SK-N-SH (cell line): Measurements from ENCODE around the gene DUSP15. TPM values are rescaled to one million over a fixed set of nuclear protein-coding genes. Genes with fewer than 3 reads are reported as not detected.

Source experiments
- CTCF ChIA-PET: fragments of 300-600, 350-600 bp; formaldehyde crosslinking; extraction: SDS; loops from one replicate; lab custom pipeline; 2021; lab: Yijun Ruan, JAX
- POLR2A ChIA-PET: fragments of 350-600 bp; sonication (Branson Sonifier 250); formaldehyde crosslinking; extraction: SDS; loops from one replicate; lab custom pipeline; 2020; ENCODE audit warnings: antibody characterized with exemption, inconsistent platforms; lab: Yijun Ruan, JAX
- DNase-seq: peaks from one replicate; pipeline ENCODE4 v3.0.0; 2012
- H2AFZ ChIP-seq: fragments of 200-600 bp; sonication (generic); 2 replicates; pipeline ENCODE4 v1.8.1; 2016; ENCODE audit warnings: antibody characterized with exemption, mild to moderate bottlenecking, low read depth
- H3F3A ChIP-seq: fragments of 200-600 bp; sonication (generic); replicated peaks from 2 replicates; pipeline ENCODE3; 2016; ENCODE audit warnings: antibody characterized with exemption, mild to moderate bottlenecking; ENCODE audit not compliant: insufficient read depth
- H3K27ac ChIP-seq, 2 experiments: fragments of 200-500 bp in 1 of 2; fragments of 200-600 bp in 1 of 2; sonication (Bioruptor generic) in 1 of 2; sonication (generic), shearing (Covaris generic) in 1 of 2; 2 replicates each; pipeline versions ENCODE4 v1.5.1 to v1.6.1; 2014 to 2016; ENCODE audit warnings: low read depth in 2 of 2, inconsistent platforms in 1 of 2, low read length in 1 of 2, mild to moderate bottlenecking in 1 of 2, mixed read lengths in 1 of 2
- H3K27me3 ChIP-seq: fragments of 200-600 bp; sonication (generic), shearing (Covaris generic); 2 replicates; pipeline ENCODE4 v1.6.1; 2016; ENCODE audit warnings: mixed run types; ENCODE audit not compliant: insufficient read depth
- H3K36me3 ChIP-seq, 2 experiments: fragments of 200-500 bp in 1 of 2; fragments of 200-600 bp in 1 of 2; sonication (Bioruptor generic) in 1 of 2; sonication (generic) in 1 of 2; replicated peaks in 1 of 2; 2 replicates each; pipeline versions ENCODE3 to v1.5.1; 2014 to 2016; ENCODE audit warnings: low read length in 1 of 2, mild to moderate bottlenecking in 1 of 2; ENCODE audit not compliant: insufficient read depth in 2 of 2, control insufficient read depth in 1 of 2
- H3K4me1 ChIP-seq, 2 experiments: fragments of 200-500 bp in 1 of 2; fragments of 200-600 bp in 1 of 2; sonication (Bioruptor generic) in 1 of 2; sonication (generic), shearing (Covaris generic) in 1 of 2; 2 replicates each; pipeline versions ENCODE4 v1.5.1 to v1.6.1; 2014 to 2016; ENCODE audit warnings: low read depth in 1 of 2, low read length in 1 of 2, mixed run types in 1 of 2; ENCODE audit not compliant: insufficient read depth in 2 of 2, control insufficient read depth in 1 of 2
- H3K4me2 ChIP-seq: fragments of 200-600 bp; sonication (generic), shearing (Covaris generic); 2 replicates; pipeline ENCODE4 v1.6.1; 2017; ENCODE audit warnings: mixed run types
- H3K4me3 ChIP-seq, 2 experiments: fragments of 200-500 bp in 1 of 2; fragments of 200-600 bp in 1 of 2; sonication (Bioruptor generic) in 1 of 2; sonication (generic), shearing (Covaris generic) in 1 of 2; 2 replicates each; pipeline versions ENCODE4 v1.5.1 to v1.8.1; 2014 to 2016; ENCODE audit warnings: low read depth in 2 of 2, inconsistent platforms in 1 of 2, low read length in 1 of 2, mild to moderate bottlenecking in 1 of 2, mixed read lengths in 1 of 2, moderate library complexity in 1 of 2
- H3K79me2 ChIP-seq: fragments of 200-600 bp; sonication (generic); 2 replicates; pipeline ENCODE4 v1.8.1; 2017; ENCODE audit warnings: mild to moderate bottlenecking; ENCODE audit not compliant: insufficient read depth
- H3K9ac ChIP-seq: fragments of 200-600 bp; sonication (generic); 2 replicates; pipeline ENCODE4 v1.6.1; 2017; ENCODE audit warnings: mixed run types
- H3K9me2 ChIP-seq: fragments of 200-600 bp; sonication (generic); 2 replicates; pipeline ENCODE4 v1.6.1; 2017; ENCODE audit warnings: mixed run types
- H3K9me3 ChIP-seq: fragments of 200-600 bp; sonication (generic); 2 replicates; pipeline ENCODE4 v1.6.1; 2017; ENCODE audit warnings: mixed run types, mild to moderate bottlenecking, moderate library complexity
- H4K20me1 ChIP-seq: fragments of 200-600 bp; sonication (generic); 2 replicates; pipeline ENCODE4 v1.6.1; 2017; ENCODE audit warnings: mild to moderate bottlenecking, mixed run types; ENCODE audit not compliant: insufficient read depth
- ELF1 ChIP-seq: IDR thresholded peaks from 2 replicates; pipeline ENCODE4 v1.4.0; 2012
- EP300 ChIP-seq, 2 experiments: IDR thresholded peaks; 2 replicates each; pipeline versions ENCODE4 v1.4.0 to v1.6.1; 2012; ENCODE audit warnings: borderline replicate concordance in 1 of 2, low read depth in 1 of 2, low read length in 1 of 2
- FOXJ3 ChIP-seq: sonication (generic); formaldehyde crosslinking; IDR thresholded peaks from 2 replicates; pipeline ENCODE4 v1.5.1; 2020; ENCODE audit warnings: mild to moderate bottlenecking, missing genetic modification reagents
- GABPA ChIP-seq: IDR thresholded peaks from 2 replicates; pipeline ENCODE4 v1.4.0; 2012; ENCODE audit warnings: low read depth, mild to moderate bottlenecking
- GATA2 ChIP-seq: sonication (generic); formaldehyde crosslinking; IDR thresholded peaks from 2 replicates; pipeline ENCODE4 v1.5.0; 2020; ENCODE audit warnings: mild to moderate bottlenecking, missing genetic modification reagents
- JUND ChIP-seq: IDR thresholded peaks from 2 replicates; pipeline ENCODE4 v1.4.0; 2012
- MAX ChIP-seq: IDR thresholded peaks from 2 replicates; pipeline ENCODE4 v1.4.0; 2012; ENCODE audit warnings: low read depth
- MEF2A ChIP-seq: IDR thresholded peaks from 2 replicates; pipeline ENCODE4 v1.4.0; 2012; ENCODE audit warnings: low read depth, borderline replicate concordance
- NFIC ChIP-seq: IDR thresholded peaks from 2 replicates; pipeline ENCODE4 v1.4.0; 2012; ENCODE audit warnings: borderline replicate concordance
- NRF1 ChIP-seq: IDR thresholded peaks from 2 replicates; pipeline ENCODE4 v1.6.1; 2012; ENCODE audit warnings: low read depth, mild to moderate bottlenecking, low read length
- SMC3 ChIP-seq: IDR thresholded peaks from 2 replicates; pipeline ENCODE4 v1.6.1; 2012; ENCODE audit warnings: low read depth, low read length, improper control_type of control experiment
- TCF12 ChIP-seq: IDR thresholded peaks from 2 replicates; pipeline ENCODE4 v1.4.0; 2012
- USF2 ChIP-seq: fragments of 150-350 bp; IDR thresholded peaks from 2 replicates; pipeline ENCODE4 v1.6.1; 2017; ENCODE audit warnings: antibody characterized with exemption, low read length, low read depth, borderline replicate concordance
- ZBTB33 ChIP-seq: IDR thresholded peaks from 2 replicates; pipeline ENCODE4 v1.4.0; 2012; ENCODE audit warnings: low read depth, borderline replicate concordance
- WGBS: methylation state at CpG from one replicate; pipeline ENCODE4 v1.1.6; 2017; ENCODE audit warnings: low lambda C conversion rate; 5-methylcytosine and 5-hydroxymethylcytosine counted together
- polyA plus RNA-seq, 3 experiments: library from polyadenylated mRNA; depleted of rRNA; stranded (reverse); fragments of >200 nt; gene quantifications; 2 replicates each; pipeline ENCODE4 v1.2.3, GENCODE V29; 2012
- TF ChIP-seq, protein P1 (sequence below): fragments of 200-600 bp; sonication (generic); IDR thresholded peaks from 2 replicates; pipeline ENCODE4 v1.6.1; 2017; ENCODE audit warnings: antibody characterized with exemption, mild to moderate bottlenecking, moderate library complexity
- TF ChIP-seq, protein P2 (sequence below): IDR thresholded peaks from 2 replicates; pipeline ENCODE4 v1.4.0; 2012; ENCODE audit warnings: low read depth, borderline replicate concordance
- TF ChIP-seq, protein P3 (sequence below): IDR thresholded peaks from 2 replicates; pipeline ENCODE4; 2012

The DUSP15 gene
- polyA plus RNA-seq, 1 of the 3 experiments (the other 2 are of a cell fraction), result 5.4 TPM

- H3K9me2 ChIP-seq, result no peaks in the 10 kb centered on the region
- H4K20me1 ChIP-seq, result no peaks in the 10 kb centered on the region
- H3K27ac ChIP-seq, result no peak overlapping the region
- H3K4me1 ChIP-seq, result no peaks in the 10 kb centered on the region; a peak in 1 of 4 replicates
- ChIA-PET CTCF (no interaction called here), POLR2A (no interaction called here)
- H2AFZ ChIP-seq, result no peak overlapping the region
- H3K4me2 ChIP-seq, result no peak overlapping the region
- H3K27me3 ChIP-seq, result no peaks in the 10 kb centered on the region; the same call in 1 of the 2 replicates
- no peaks in the 10 kb centered on the region for H3F3A ChIP-seq
- 73% methylated on average over 6 of the region's 6 CpGs for WGBS
- no peak overlapping the region for H3K4me3 ChIP-seq
- no peaks in the 10 kb centered on the region for H3K79me2 ChIP-seq
- DNase-seq, result no peak
- H3K36me3 ChIP-seq, result no peaks in the 10 kb centered on the region
- H3K9me3 ChIP-seq, result no peaks in the 10 kb centered on the region
- no peak for TF ChIP-seq GABPA
- TF ChIP-seq TCF12, result no peak
- TF ChIP-seq ELF1, result no peak
- TF ChIP-seq EP300 (IDR thresholded peaks at IDR 0.05; ENCODE audit: borderline replicate concordance in 1 of 2, low read depth in 1 of 2, low read length in 1 of 2), result no peak
- TF ChIP-seq USF2, result no peak
- TF ChIP-seq MAX, result no peak
- TF ChIP-seq, protein P1, sequence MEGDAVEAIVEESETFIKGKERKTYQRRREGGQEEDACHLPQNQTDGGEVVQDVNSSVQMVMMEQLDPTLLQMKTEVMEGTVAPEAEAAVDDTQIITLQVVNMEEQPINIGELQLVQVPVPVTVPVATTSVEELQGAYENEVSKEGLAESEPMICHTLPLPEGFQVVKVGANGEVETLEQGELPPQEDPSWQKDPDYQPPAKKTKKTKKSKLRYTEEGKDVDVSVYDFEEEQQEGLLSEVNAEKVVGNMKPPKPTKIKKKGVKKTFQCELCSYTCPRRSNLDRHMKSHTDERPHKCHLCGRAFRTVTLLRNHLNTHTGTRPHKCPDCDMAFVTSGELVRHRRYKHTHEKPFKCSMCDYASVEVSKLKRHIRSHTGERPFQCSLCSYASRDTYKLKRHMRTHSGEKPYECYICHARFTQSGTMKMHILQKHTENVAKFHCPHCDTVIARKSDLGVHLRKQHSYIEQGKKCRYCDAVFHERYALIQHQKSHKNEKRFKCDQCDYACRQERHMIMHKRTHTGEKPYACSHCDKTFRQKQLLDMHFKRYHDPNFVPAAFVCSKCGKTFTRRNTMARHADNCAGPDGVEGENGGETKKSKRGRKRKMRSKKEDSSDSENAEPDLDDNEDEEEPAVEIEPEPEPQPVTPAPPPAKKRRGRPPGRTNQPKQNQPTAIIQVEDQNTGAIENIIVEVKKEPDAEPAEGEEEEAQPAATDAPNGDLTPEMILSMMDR, result no peak
- H3K9ac ChIP-seq, result no peak overlapping the region
Measured at GRCh38 chr20:31901615-31902014, 31.3 kb upstream of the DUSP15 start.

- H3K36me3 ChIP-seq, result no peaks in the 10 kb centered on the region
- H3K9me3 ChIP-seq, result no peaks in the 10 kb centered on the region
- no peaks in the 10 kb centered on the region for H3F3A ChIP-seq
- no peaks in the 10 kb centered on the region for H3K79me2 ChIP-seq
- H3K9me2 ChIP-seq, result no peaks in the 10 kb centered on the region
- DNase-seq, result no peak
- H3K9ac ChIP-seq, result no peak overlapping the region
- no peak overlapping the region for H3K4me2 ChIP-seq
- H3K4me1 ChIP-seq, result no peaks in the 10 kb centered on the region; a peak in 1 of 4 replicates
- TF ChIP-seq FOXJ3 (CRISPR knock-in tag), result no peak
- TF ChIP-seq, protein P1, result no peak
- TF ChIP-seq EP300 (IDR thresholded peaks at IDR 0.05; ENCODE audit: borderline replicate concordance in 1 of 2, low read depth in 1 of 2, low read length in 1 of 2), result no peak
- no peak for TF ChIP-seq ZBTB33
- TF ChIP-seq NRF1, result no peak
- TF ChIP-seq SMC3, result no peak
- TF ChIP-seq, protein P2, sequence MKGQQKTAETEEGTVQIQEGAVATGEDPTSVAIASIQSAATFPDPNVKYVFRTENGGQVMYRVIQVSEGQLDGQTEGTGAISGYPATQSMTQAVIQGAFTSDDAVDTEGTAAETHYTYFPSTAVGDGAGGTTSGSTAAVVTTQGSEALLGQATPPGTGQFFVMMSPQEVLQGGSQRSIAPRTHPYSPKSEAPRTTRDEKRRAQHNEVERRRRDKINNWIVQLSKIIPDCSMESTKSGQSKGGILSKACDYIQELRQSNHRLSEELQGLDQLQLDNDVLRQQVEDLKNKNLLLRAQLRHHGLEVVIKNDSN, result no peak
- no peak for TF ChIP-seq GABPA
- no peak for TF ChIP-seq GATA2 (CRISPR knock-in tag)
- no peak for TF ChIP-seq NFIC
- TF ChIP-seq MEF2A, result no peak
- TF ChIP-seq, protein P3, sequence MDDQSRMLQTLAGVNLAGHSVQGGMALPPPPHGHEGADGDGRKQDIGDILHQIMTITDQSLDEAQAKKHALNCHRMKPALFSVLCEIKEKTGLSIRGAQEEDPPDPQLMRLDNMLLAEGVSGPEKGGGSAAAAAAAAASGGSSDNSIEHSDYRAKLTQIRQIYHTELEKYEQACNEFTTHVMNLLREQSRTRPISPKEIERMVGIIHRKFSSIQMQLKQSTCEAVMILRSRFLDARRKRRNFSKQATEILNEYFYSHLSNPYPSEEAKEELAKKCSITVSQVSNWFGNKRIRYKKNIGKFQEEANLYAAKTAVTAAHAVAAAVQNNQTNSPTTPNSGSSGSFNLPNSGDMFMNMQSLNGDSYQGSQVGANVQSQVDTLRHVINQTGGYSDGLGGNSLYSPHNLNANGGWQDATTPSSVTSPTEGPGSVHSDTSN, result no peak
- TF ChIP-seq ELF1, result no peak
- no peak for TF ChIP-seq JUND
- TF ChIP-seq, all 33 proteins: peak for 0
- no peak overlapping the region for H3K27ac ChIP-seq
- H2AFZ ChIP-seq, result no peak overlapping the region
- ChIA-PET POLR2A (interaction anchor here (0.6 kb wide), 1 partner anchor 26 kb away, joined by 3 read pairs; no protein-coding TSS in a partner anchor), CTCF (interaction anchor here (1.0 kb wide), 1 partner anchor 14 kb away, joined by 3 read pairs; no protein-coding TSS in a partner anchor)
- H3K4me3 ChIP-seq, result no peak overlapping the region
- WGBS, result 63% methylated on average over 6 of the region's 9 CpGs
- no peaks in the 10 kb centered on the region; the same call in 1 of the 2 replicates for H3K27me3 ChIP-seq
- H4K20me1 ChIP-seq, result no peaks in the 10 kb centered on the region
Measured at GRCh38 chr20:31897541-31897940, 27.2 kb upstream of the DUSP15 start.
